Stimulated activated naive B cell treated with anti-CD40 and anti-IgM and Interleukin-4, amounts not matched to agents 10 μg/mL and 1 μg/mL and 100 μg/mL, for 72 hours (primary cell): ENCODE data around the gene EAPP.
"Not testable (repeated sequence)": the region's sequence is repeated elsewhere in the genome, so short reads cannot be mapped to it uniquely, and the experiment has no call there.

Experiments
- ATAC-seq, 2 donors: fragments of 150-1000 bp; cut with Tn5 transposase; replicated peaks; 2 replicates each; pipeline ENCODE4 v1.10.0; 2021; ENCODE audit warnings: moderate library complexity in 1 of 2
- DNase-seq: peaks from one replicate; pipeline ENCODE4 v3.0.0; 2021
- H3K27ac Mint-ChIP-seq: one replicate; pipeline ENCODE4 v1.8.0; 2022; ENCODE audit warnings: mild to moderate bottlenecking, mixed read lengths
- H3K27me3 Mint-ChIP-seq, 2 donors: one replicate each; pipeline ENCODE4 v1.8.0; 2022; ENCODE audit warnings: mixed read lengths in 2 of 2
- H3K36me3 Mint-ChIP-seq, 2 donors: one replicate each; pipeline ENCODE4 v1.8.0; 2022; ENCODE audit warnings: mixed read lengths in 2 of 2, mild to moderate bottlenecking in 1 of 2
- H3K4me1 Mint-ChIP-seq, 2 donors: one replicate each; pipeline ENCODE4 v1.8.0; 2022; ENCODE audit warnings: mixed read lengths in 2 of 2, mild to moderate bottlenecking in 1 of 2
- H3K4me3 Mint-ChIP-seq, 2 donors: one replicate each; pipeline ENCODE4 v1.8.0; 2022; ENCODE audit warnings: mild to moderate bottlenecking in 2 of 2, mixed read lengths in 2 of 2, moderate library complexity in 1 of 2
- H3K9me3 Mint-ChIP-seq, 2 donors: one replicate each; pipeline ENCODE4 v1.8.0; 2022; ENCODE audit warnings: mixed read lengths in 2 of 2, mild to moderate bottlenecking in 1 of 2

Gene EAPP

GRCh38 chr14:34539407-34540180 lies at the start of gene EAPP:
EAPP (minus strand) TSS chr14:34539701; CDS start chr14:34539628, 73 bp downstream.
- Mint-ChIP-seq H3K9me3 (no peaks in the 10 kb centered on the region), H3K36me3 (peaks cover under 1 to 1% of the 10 kb centered on the region in 2 donors), H3K27me3 (no peaks in the 10 kb centered on the region), H3K4me3 (peak within 1 kb of the TSS; percentile 99), H3K27ac (peak within 1 kb of the TSS; percentile 100), H3K4me1 (peaks cover 9 to 18% of the 10 kb centered on the region in 2 donors)
- peak; percentile 94 for DNase-seq
- peak; percentile 100 for ATAC-seq

DNA sequence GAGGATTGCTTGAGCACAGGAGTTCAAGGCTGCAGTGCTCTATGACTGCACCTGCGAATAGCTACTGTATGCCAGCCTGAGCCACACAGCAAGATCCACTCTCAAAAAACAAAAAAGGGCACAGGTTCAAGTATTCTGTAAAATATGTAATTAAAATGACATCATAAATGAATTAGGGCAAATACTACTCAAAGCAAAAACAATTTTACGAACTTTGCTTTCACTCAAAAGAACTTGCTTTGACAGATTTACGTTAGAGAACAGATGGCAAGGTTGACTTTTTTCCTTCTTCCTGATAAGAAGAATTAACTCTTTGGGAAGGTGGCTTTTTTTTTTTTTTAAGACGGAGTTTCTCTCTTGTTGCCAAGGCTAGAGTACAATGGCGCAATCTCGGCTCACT lies 44.0 kb upstream of the EAPP start:
- H3K9me3 Mint-ChIP-seq: no peaks in the 10 kb centered on the region
- peaks cover 27 to 28% of the 10 kb centered on the region in 2 donors for H3K36me3 Mint-ChIP-seq
- H3K27ac Mint-ChIP-seq: no peak overlapping the region
- no peaks in the 10 kb centered on the region for H3K27me3 Mint-ChIP-seq
- H3K4me1 Mint-ChIP-seq: no peaks in the 10 kb centered on the region
- no peak for ATAC-seq
- DNase-seq: no peak
- no peak overlapping the region for H3K4me3 Mint-ChIP-seq

DNA sequence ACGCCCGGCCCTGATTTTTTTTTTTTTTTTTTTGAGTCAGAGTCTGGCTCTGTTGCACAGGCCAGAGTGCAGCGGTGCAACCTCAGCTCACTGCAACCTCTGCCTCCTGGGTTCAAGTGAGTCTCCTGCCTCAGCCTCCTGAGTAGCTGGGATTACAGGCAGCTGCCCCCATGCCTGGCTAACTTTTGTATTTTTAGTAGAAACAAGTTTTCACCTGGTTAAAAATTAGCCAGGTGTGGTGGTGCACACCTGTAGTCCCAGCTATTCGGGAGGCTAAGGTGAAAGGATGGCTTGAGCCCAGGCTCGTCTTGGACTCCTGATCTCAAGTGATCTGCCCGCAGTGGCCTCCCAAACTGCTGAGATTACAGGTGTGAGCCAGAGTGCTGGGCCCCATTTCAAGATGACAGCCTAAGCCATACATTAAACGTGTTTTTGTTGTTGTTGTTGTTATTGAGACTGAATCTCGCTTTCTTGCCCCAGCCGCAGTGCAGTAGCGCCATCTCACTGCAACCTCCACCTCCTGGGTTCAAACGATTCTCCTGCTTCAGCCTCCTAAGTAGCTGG lies 42.7 kb upstream of the EAPP start:
- Mint-ChIP-seq H3K36me3 (peaks cover 28 to 31% of the 10 kb centered on the region in 2 donors), H3K4me3 (no peak overlapping the region), H3K9me3 (no peaks in the 10 kb centered on the region), H3K27ac (no peak overlapping the region), H3K4me1 (no peaks in the 10 kb centered on the region), H3K27me3 (no peaks in the 10 kb centered on the region)
- ATAC-seq (no peak), DNase-seq (no peak)

DNA sequence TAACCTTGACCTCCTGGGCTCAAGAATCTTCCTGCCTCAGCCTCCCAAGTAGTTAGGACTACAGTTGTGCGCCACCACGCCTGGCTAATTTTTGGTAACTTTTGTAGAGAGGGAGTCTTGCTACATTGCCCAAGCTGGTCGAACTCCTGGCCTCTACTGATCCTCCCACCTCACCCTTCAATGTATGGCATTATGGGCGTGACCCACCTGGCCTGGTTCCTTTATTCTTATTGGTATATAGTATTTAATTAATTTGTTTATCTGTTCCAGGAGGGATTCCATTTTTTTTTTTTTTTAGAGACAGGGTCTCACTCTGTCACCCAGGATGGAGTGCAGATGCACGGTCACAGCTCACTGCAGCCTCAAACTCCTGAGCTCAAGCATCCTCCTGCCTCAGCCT lies 40.9 kb upstream of the EAPP start:
- Mint-ChIP-seq H3K4me1 (no peaks in the 10 kb centered on the region), H3K4me3 (no peak overlapping the region), H3K9me3 (no peaks in the 10 kb centered on the region), H3K36me3 (peaks cover 24 to 33% of the 10 kb centered on the region in 2 donors), H3K27ac (no peak overlapping the region), H3K27me3 (no peaks in the 10 kb centered on the region)
- ATAC-seq (no peak), DNase-seq (no peak)

DNA sequence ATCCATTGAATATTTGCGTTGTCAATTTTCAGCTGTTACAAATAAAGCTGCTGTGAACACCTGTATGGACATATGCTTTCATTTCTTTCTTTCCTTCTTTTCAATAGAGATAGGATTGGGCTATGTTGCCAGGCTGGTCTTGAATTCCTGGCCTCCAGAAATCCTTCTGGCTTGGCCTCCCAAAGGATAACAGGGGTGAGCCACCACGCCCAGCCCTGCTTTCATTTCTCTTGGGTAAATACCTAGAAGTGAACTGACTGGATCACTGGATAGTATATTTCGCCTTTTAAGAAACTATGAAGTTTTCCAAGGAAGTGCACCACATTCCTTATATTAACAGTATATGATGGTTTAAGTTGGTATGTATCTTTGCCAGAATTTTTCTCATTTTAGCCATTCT lies 32.3 kb upstream of the EAPP start:
- no peak overlapping the region for H3K27ac Mint-ChIP-seq
- H3K36me3 Mint-ChIP-seq: peaks cover 19 to 31% of the 10 kb centered on the region in 2 donors
- no peaks in the 10 kb centered on the region for H3K27me3 Mint-ChIP-seq

GRCh38 chr14:34569750-34570149 lies 30.2 kb upstream of the EAPP start:
- no peaks in the 10 kb centered on the region for H3K9me3 Mint-ChIP-seq
- no peaks in the 10 kb centered on the region for H3K27me3 Mint-ChIP-seq
- H3K27ac Mint-ChIP-seq: no peak overlapping the region
- ATAC-seq: no peak
- no peak overlapping the region for H3K4me3 Mint-ChIP-seq
- peaks cover 24 to 28% of the 10 kb centered on the region in 2 donors for H3K36me3 Mint-ChIP-seq
- no peaks in the 10 kb centered on the region for H3K4me1 Mint-ChIP-seq
- DNase-seq: no peak

More for the DNA sequence above, 32.3 kb upstream of the EAPP start:
- H3K9me3 Mint-ChIP-seq: no peaks in the 10 kb centered on the region
- no peak for ATAC-seq
- H3K4me1 Mint-ChIP-seq: no peaks in the 10 kb centered on the region
- DNase-seq: no peak
- H3K4me3 Mint-ChIP-seq: no peak overlapping the region

- H3K9me3 Mint-ChIP-seq: no peaks in the 10 kb centered on the region
- no peak overlapping the region for H3K4me3 Mint-ChIP-seq
- no peak overlapping the region for H3K27ac Mint-ChIP-seq
- peaks cover 24 to 28% of the 10 kb centered on the region in 2 donors for H3K36me3 Mint-ChIP-seq
- no peaks in the 10 kb centered on the region for H3K4me1 Mint-ChIP-seq
- DNase-seq (no peak), ATAC-seq (no peak)
- H3K27me3 Mint-ChIP-seq: no peaks in the 10 kb centered on the region
These were observed 29.3 kb upstream of the EAPP start for GRCh38 chr14:34568803-34569202.

GRCh38 chr14:34562776-34563150 lies 23.3 kb upstream of the EAPP start:
- Mint-ChIP-seq H3K36me3 (peaks cover 6 to 8% of the 10 kb centered on the region in 2 donors), H3K4me1 (no peaks in the 10 kb centered on the region), H3K9me3 (no peaks in the 10 kb centered on the region), H3K27ac (no peak overlapping the region), H3K27me3 (no peaks in the 10 kb centered on the region), H3K4me3 (no peak overlapping the region)
- DNase-seq (no peak), ATAC-seq (no peak)

DNA sequence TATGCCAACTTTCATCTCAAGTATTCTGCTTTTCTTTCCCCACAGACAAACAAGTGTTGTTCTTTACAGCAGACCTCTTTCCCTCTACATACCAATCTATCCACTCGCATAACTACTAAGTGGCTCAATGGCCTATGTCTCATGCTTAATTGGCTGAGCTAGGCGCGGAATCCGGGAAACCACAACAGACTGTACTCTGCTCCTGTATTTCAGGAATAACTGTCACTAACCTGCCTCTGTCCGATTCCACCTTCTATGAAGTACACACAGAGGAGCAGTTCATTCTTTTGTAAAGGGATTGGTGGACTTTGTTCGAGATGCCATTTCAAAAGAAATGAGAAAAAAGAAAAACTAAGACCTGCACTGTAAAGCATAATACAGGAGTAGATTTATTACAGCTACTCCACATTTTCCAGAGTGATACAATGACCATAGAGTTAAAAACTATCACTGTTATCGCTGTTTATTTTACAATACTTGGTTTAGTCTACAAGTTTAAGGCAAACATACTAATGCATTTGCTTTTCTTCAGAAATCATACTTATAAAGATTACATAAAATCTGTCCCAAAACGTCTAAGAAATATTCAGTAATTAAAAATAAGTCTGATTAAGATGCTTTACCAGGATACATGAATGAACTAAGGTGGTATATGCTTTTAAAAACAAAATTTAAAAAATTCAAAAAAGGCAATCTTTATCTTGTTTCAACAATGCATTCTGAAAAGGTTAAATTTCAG lies 22.7 kb upstream of the EAPP start:
- not testable (repeated sequence) for H3K27ac Mint-ChIP-seq, ATAC-seq, H3K4me1 Mint-ChIP-seq, H3K36me3 Mint-ChIP-seq, DNase-seq, H3K4me3 Mint-ChIP-seq, H3K9me3 Mint-ChIP-seq, H3K27me3 Mint-ChIP-seq

GRCh38 chr14:34556498-34556829 lies 17.0 kb upstream of the EAPP start:
- not testable (repeated sequence) for H3K4me3 Mint-ChIP-seq, H3K27me3 Mint-ChIP-seq, H3K36me3 Mint-ChIP-seq, H3K9me3 Mint-ChIP-seq, DNase-seq, H3K27ac Mint-ChIP-seq
- H3K4me1 Mint-ChIP-seq: peaks cover 8 to 11% of the 10 kb centered on the region in 2 donors
- peak; percentile 31 to 58 for ATAC-seq

GRCh38 chr14:34555583-34556497 lies 16.3 kb upstream of the EAPP start:
- ATAC-seq: peak; percentile 74 to 81
- H3K4me3 Mint-ChIP-seq, H3K27ac Mint-ChIP-seq, H3K27me3 Mint-ChIP-seq, DNase-seq, H3K9me3 Mint-ChIP-seq, H3K36me3 Mint-ChIP-seq: not testable (repeated sequence)
- H3K4me1 Mint-ChIP-seq: peaks cover 10 to 11% of the 10 kb centered on the region in 2 donors

DNA sequence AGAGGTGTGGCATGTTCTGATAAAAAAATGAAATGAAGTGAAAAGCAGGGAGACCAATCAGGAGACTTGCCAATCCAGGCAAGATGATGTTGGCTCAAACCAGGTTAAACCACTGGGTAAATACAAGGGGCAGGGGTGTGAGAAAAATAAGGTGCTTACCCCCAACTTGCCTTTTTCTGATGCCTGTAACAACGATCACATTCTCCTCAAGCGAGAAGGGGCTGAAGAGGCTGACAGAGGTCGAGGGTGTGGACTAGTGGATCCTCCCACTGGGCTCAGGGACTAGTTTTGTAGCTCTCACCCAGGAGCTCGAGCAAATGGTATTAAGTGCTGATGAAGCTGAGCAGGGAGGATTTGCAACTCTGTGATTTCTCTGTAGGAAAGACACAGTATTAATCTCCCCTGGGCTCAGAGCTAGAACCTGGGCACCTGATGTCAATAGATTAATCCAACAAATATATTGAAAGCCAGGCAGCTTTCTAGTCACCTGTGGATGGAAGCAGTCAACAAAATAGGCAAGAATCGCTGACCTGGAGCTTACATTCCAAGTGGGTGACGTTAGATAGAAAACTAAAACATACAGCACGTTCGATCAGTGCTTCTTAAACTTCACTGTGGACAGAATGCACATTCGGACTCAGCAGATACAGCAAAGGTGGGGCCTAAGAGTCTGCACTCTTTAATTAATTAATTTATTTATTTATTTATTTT lies 15.2 kb upstream of the EAPP start:
- H3K27me3 Mint-ChIP-seq: no peaks in the 10 kb centered on the region

GRCh38 chr14:34549276-34549966 lies 9.9 kb upstream of the EAPP start:
- H3K9me3 Mint-ChIP-seq, H3K36me3 Mint-ChIP-seq, H3K4me3 Mint-ChIP-seq, ATAC-seq, H3K27me3 Mint-ChIP-seq, DNase-seq: not testable (repeated sequence)
- H3K4me1 Mint-ChIP-seq: peaks cover 16 to 36% of the 10 kb centered on the region in 2 donors
- peak overlapping the region; percentile 20 for H3K27ac Mint-ChIP-seq

More for the DNA sequence above, 15.2 kb upstream of the EAPP start:
- Mint-ChIP-seq H3K9me3 (peaks cover 0 to 6% of the 10 kb centered on the region in 2 donors), H3K4me3 (peak overlapping the region; percentile 33 to 37), H3K27ac (peak overlapping the region; percentile 78), H3K36me3 (peaks cover 0 to 8% of the 10 kb centered on the region in 2 donors), H3K4me1 (peaks cover 15 to 20% of the 10 kb centered on the region in 2 donors)
- DNase-seq (peak; percentile 32), ATAC-seq (peak; percentile 1 to 28)
